HAP-1 (cell line): ENCODE measurements around the gene ODF2L.

Experiments
- DNase-seq, 2 experiments: peaks; one replicate each; pipeline ENCODE4 v3.0.0-alpha.2; 2016 to 2020; ENCODE audit warnings: low spot score in 2 of 2
- H3K27me3 ChIP-seq: fragments of 250-450 bp; sonication (Bioruptor Pico); 2 replicates; pipeline ENCODE4 v1.5.1; 2020; ENCODE audit warnings: low read depth, mild to moderate bottlenecking, moderate library complexity
- H3K36me3 ChIP-seq: fragments of 250-450 bp; sonication (Bioruptor Pico); replicated peaks from 2 replicates; pipeline ENCODE4 v1.5.1; 2020; ENCODE audit warnings: mild to moderate bottlenecking
- H3K4me1 ChIP-seq: fragments of 250-450 bp; sonication (Bioruptor Pico); 2 replicates; pipeline ENCODE4 v1.5.1; 2020; ENCODE audit warnings: mild to moderate bottlenecking
- H3K4me3 ChIP-seq: fragments of 250-450 bp; sonication (Bioruptor Pico); 2 replicates; pipeline ENCODE4 v1.5.1; 2020; ENCODE audit warnings: mild to moderate bottlenecking, moderate library complexity
- H3K9me3 ChIP-seq: fragments of 250-450 bp; sonication (Bioruptor Pico); 2 replicates; pipeline ENCODE4 v1.5.1; 2020; ENCODE audit warnings: mild to moderate bottlenecking, moderate library complexity
- in situ Hi-C: fragments of 300-500 bp; cut with MboI; formaldehyde crosslinking; loops from 3 replicates; pipeline ENCODE4 v1.14.3; 2020; ENCODE audit warnings: low sequenced_read_pairs, inconsistent platforms, mixed read lengths

Gene ODF2L

DNA sequence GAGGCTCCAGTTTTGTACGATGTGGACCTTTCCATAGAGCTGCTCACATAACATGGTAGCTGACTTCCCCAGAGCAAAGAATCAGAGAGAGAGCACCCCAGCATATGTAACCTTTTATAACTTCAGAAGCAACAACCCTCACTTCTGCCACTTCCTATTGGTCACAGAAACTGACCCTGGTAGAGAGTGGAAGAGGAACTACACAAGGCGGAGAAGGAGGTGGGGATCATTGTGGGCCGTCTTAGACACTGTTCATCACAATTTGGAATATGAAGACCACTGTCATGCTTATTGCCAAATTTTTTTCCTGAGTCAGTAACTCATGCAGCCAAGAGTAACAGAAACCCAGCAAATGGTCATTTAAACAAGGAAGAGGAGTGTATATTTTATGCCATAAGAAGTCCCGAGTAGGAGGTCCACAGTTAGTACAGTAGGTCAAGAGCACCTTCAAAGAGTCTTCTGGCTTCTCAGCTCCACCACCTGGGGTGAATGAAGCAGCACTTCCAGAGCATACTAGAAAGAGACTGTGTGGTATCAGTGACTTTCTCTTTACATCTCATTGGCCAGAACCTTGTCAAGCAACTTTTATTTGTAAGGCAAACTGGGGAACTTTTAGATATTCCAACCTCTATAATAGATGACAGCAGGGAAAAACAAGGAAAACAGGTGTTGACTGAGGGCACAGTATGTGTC lies 71.8 kb downstream of the ODF2L start:
- no peak overlapping the region for H3K4me3 ChIP-seq
- no peaks in the 10 kb centered on the region for H3K36me3 ChIP-seq
- no peak for DNase-seq
- no peaks in the 10 kb centered on the region for H3K27me3 ChIP-seq
- H3K9me3 ChIP-seq, result no peaks in the 10 kb centered on the region
- in situ Hi-C loops, result no loop called here
- H3K4me1 ChIP-seq, result no peaks in the 10 kb centered on the region

DNA sequence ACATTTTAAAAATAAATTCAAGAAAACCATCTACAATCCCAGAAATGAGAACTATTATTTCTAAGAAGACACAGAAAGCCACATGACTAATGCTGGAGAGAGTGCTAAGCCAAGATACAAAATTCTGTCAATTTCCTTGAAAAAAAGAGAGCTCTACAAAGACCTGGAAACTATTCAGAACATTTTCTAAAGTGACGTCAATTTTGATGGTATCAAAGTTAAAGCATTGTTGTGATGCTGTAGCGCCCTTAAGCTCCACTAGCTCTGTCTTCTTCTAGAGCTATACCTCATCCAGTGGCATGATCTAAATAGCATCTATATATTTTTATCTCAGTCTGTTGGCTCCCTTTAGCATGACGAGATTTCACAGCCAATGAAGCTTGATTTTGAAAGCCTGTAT lies 73.9 kb downstream of the ODF2L start:
- H3K9me3 ChIP-seq, result no peaks in the 10 kb centered on the region
- DNase-seq, result no peak
- H3K36me3 ChIP-seq, result no peaks in the 10 kb centered on the region
- H3K4me3 ChIP-seq, result no peak overlapping the region
- no peaks in the 10 kb centered on the region for H3K27me3 ChIP-seq
- in situ Hi-C loops, result no loop called here
- no peaks in the 10 kb centered on the region for H3K4me1 ChIP-seq

DNA sequence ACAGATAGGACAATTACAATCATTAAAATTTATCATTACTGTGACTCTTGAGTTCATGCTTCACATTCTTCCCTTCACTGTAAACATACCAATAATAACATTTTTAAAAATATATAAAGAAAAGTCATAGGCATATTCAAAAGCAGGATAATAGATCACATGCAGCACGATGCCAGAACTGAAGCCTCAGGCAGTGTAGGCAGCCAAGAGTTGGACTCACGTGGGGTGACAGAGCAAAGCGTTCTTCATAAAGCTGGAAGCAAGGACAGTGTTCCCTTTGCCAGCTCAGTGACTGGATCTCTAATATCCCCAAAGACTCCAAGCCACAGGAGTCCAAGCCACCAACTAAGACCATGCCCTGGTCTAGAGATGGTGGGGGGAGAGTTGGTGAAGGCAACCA lies 77.7 kb downstream of the ODF2L start:
- no peaks in the 10 kb centered on the region for H3K27me3 ChIP-seq
- in situ Hi-C loops, result no loop called here
- no peak overlapping the region for H3K4me3 ChIP-seq
- no peak for DNase-seq
- H3K36me3 ChIP-seq, result no peaks in the 10 kb centered on the region
- no peaks in the 10 kb centered on the region for H3K4me1 ChIP-seq
- no peaks in the 10 kb centered on the region for H3K9me3 ChIP-seq

DNA sequence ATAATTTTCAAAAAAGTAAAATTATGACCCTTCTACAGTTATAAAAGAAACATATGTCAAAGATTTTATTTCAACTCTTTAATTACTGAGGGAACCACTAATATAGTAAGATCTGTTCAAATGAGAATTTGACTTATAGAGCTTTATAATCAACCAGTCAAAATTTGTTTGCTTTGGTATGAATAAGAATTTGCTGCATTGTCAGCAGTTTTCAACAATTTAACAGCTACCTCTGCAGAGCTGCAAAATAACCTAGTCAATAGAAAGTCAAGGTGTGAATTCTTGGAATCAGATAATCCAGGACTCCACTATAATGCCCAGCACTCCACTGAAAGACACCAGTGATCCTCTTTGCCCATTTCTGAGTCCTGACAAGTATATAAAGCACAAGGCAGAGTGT lies 78.2 kb downstream of the ODF2L start:
- no peaks in the 10 kb centered on the region for H3K9me3 ChIP-seq
- in situ Hi-C loops, result no loop called here
- no peaks in the 10 kb centered on the region for H3K4me1 ChIP-seq
- no peaks in the 10 kb centered on the region for H3K27me3 ChIP-seq
- H3K36me3 ChIP-seq, result no peaks in the 10 kb centered on the region
- no peak for DNase-seq
- H3K4me3 ChIP-seq, result no peak overlapping the region

DNA sequence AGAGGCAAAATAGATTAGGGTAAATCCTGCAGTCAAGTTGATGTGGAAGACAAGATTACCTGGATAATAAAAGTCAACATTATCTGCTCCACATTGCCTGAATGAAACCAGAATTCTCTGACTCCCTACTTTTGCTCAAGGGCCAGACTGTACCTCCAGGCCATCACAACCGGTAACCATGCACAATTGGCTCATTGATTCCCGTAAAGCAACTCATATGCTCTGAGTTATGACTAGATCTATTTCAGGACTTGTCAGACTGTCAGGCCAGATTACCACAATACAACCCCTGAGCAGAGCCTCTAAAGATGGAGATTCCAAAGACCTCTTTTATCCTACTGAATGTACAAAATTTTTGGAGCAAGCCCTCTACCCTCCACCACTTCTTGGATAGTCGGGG lies 90.4 kb downstream of the ODF2L start:
- in situ Hi-C loops, result no loop called here
- Histone ChIP-seq H3K36me3 (no peaks in the 10 kb centered on the region), H3K4me3 (no peak overlapping the region), H3K9me3 (no peaks in the 10 kb centered on the region), H3K27me3 (no peaks in the 10 kb centered on the region; the same call in 1 of the 2 replicates), H3K4me1 (no peaks in the 10 kb centered on the region)
- DNase-seq, result no peak

DNA sequence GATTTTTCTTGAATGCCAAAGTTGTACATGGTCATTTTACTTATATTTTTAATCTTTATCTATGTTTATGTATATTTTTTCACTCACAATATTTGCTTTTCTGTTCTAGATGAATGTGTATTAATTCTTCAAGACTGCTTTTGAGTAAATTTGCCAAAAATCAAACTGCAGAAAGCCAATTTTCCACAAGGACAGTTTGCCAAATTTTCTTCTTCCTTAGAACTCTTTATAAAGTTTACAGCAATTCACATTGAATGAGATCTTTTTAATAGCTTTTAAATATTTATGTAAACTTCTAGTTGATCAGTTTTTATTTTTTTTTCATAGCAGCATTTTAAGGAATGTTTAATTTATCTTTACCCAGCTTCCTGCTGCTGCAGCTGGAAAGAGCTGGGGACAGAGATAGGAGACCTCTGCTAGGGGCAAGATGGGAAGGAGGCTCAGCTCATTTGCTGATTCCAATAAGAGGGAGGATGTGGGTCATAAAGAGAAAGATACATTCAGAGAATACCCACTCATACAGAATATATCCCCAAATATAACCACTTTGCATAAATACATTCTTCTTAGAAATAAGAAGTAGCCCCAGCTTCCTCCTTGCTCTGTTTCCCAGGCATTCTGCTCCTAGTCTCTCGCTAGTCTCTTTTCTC lies 93.0 kb downstream of the ODF2L start:
- Histone ChIP-seq H3K27me3 (no peaks in the 10 kb centered on the region; the same call in 1 of the 2 replicates), H3K4me1 (no peaks in the 10 kb centered on the region), H3K4me3 (no peak overlapping the region), H3K36me3 (no peaks in the 10 kb centered on the region), H3K9me3 (no peaks in the 10 kb centered on the region)
- DNase-seq, result no peak
- in situ Hi-C loops, result no loop called here
